ENCODE data around the gene ZNF232. TPM values are rescaled to one million over a fixed set of nuclear protein-coding genes. Genes with fewer than 3 reads are reported as not detected.
"Not testable (repeated sequence)": the region's sequence is repeated elsewhere in the genome, so short reads cannot be mapped to it uniquely, and the experiment has no call there.

The ZNF232 gene
- total RNA-seq, 1 donor: 8.3 TPM

- no peak overlapping the region for H2AFZ ChIP-seq (ENCODE audit: low read length)
- H3K9me3 ChIP-seq (ENCODE audit: low read depth, low read length): no peaks in the 10 kb centered on the region
- peak; percentile 66 for DNase-seq (ENCODE audit: insufficient read length, low spot score, missing footprints)
- no peak overlapping the region for H3K4me2 ChIP-seq (ENCODE audit: insufficient read depth, low read length)
- no peaks in the 10 kb centered on the region for H3K4me1 ChIP-seq (ENCODE audit: insufficient read depth, low read length)
- H3K27me3 ChIP-seq (ENCODE audit: insufficient read depth, low read length): no peaks in the 10 kb centered on the region
- no peak overlapping the region for H3K27ac ChIP-seq (ENCODE audit: low read depth, low read length)
- no peak overlapping the region for H3K4me3 ChIP-seq (ENCODE audit: insufficient read depth, low read length)
- no peaks in the 10 kb centered on the region for H3K36me3 ChIP-seq (ENCODE audit: insufficient read depth, low read length)
- H3K79me2 ChIP-seq (ENCODE audit: insufficient read depth, low read length): no peaks in the 10 kb centered on the region
- no peaks in the 10 kb centered on the region for H4K20me1 ChIP-seq (ENCODE audit: insufficient read depth, low read length)
- TF ChIP-seq CTCF (IDR thresholded peaks at IDR 0.05; ENCODE audit: extremely low read depth, low read depth, low read length): no peak
These were observed 27.2 kb upstream of the ZNF232 start for GRCh38 chr17:5138616-5139457.

- H3K27ac ChIP-seq (ENCODE audit: low read depth, low read length); H3K4me2 ChIP-seq (ENCODE audit: insufficient read depth, low read length); DNase-seq (ENCODE audit: insufficient read length, low spot score, missing footprints); H3K27me3 ChIP-seq (ENCODE audit: insufficient read depth, low read length); H2AFZ ChIP-seq (ENCODE audit: low read length); H3K9me3 ChIP-seq (ENCODE audit: low read depth, low read length); H3K4me3 ChIP-seq (ENCODE audit: insufficient read depth, low read length); H3K36me3 ChIP-seq (ENCODE audit: insufficient read depth, low read length); H3K4me1 ChIP-seq (ENCODE audit: insufficient read depth, low read length); H3K79me2 ChIP-seq (ENCODE audit: insufficient read depth, low read length); H4K20me1 ChIP-seq (ENCODE audit: insufficient read depth, low read length): not testable (repeated sequence)
These were observed 26.5 kb upstream of the ZNF232 start for GRCh38 chr17:5138198-5138544.

- not testable (repeated sequence) for H3K4me3 ChIP-seq (ENCODE audit: insufficient read depth, low read length); H3K27ac ChIP-seq (ENCODE audit: low read depth, low read length); H3K4me1 ChIP-seq (ENCODE audit: insufficient read depth, low read length); H4K20me1 ChIP-seq (ENCODE audit: insufficient read depth, low read length); H3K4me2 ChIP-seq (ENCODE audit: insufficient read depth, low read length); H2AFZ ChIP-seq (ENCODE audit: low read length); H3K27me3 ChIP-seq (ENCODE audit: insufficient read depth, low read length); H3K79me2 ChIP-seq (ENCODE audit: insufficient read depth, low read length); H3K36me3 ChIP-seq (ENCODE audit: insufficient read depth, low read length); H3K9me3 ChIP-seq (ENCODE audit: low read depth, low read length)
- peak; percentile 41 for DNase-seq (ENCODE audit: insufficient read length, low spot score, missing footprints)
These were observed 26.0 kb upstream of the ZNF232 start for GRCh38 chr17:5137511-5138197.

- not testable (repeated sequence) for H3K4me1 ChIP-seq (ENCODE audit: insufficient read depth, low read length); H3K4me3 ChIP-seq (ENCODE audit: insufficient read depth, low read length); H3K27me3 ChIP-seq (ENCODE audit: insufficient read depth, low read length); H3K9me3 ChIP-seq (ENCODE audit: low read depth, low read length); H3K4me2 ChIP-seq (ENCODE audit: insufficient read depth, low read length); H3K27ac ChIP-seq (ENCODE audit: low read depth, low read length); H2AFZ ChIP-seq (ENCODE audit: low read length); H3K36me3 ChIP-seq (ENCODE audit: insufficient read depth, low read length); H3K79me2 ChIP-seq (ENCODE audit: insufficient read depth, low read length); H4K20me1 ChIP-seq (ENCODE audit: insufficient read depth, low read length)
- peak; percentile 49 for DNase-seq (ENCODE audit: insufficient read length, low spot score, missing footprints)
These were observed 25.1 kb upstream of the ZNF232 start for GRCh38 chr17:5136580-5137412.

- no peak overlapping the region for H3K4me2 ChIP-seq (ENCODE audit: insufficient read depth, low read length)
- H3K4me3 ChIP-seq (ENCODE audit: insufficient read depth, low read length): no peak overlapping the region
- no peaks in the 10 kb centered on the region for H3K27me3 ChIP-seq (ENCODE audit: insufficient read depth, low read length)
- peak; percentile 17 for DNase-seq (ENCODE audit: insufficient read length, low spot score, missing footprints)
- no peak overlapping the region for H2AFZ ChIP-seq (ENCODE audit: low read length)
- H3K4me1 ChIP-seq (ENCODE audit: insufficient read depth, low read length): no peaks in the 10 kb centered on the region
- H3K9me3 ChIP-seq (ENCODE audit: low read depth, low read length): no peaks in the 10 kb centered on the region
- TF ChIP-seq CTCF (IDR thresholded peaks at IDR 0.05; ENCODE audit: extremely low read depth, low read depth, low read length): no peak
- H3K27ac ChIP-seq (ENCODE audit: low read depth, low read length): no peak overlapping the region
- no peaks in the 10 kb centered on the region for H4K20me1 ChIP-seq (ENCODE audit: insufficient read depth, low read length)
- no peaks in the 10 kb centered on the region for H3K79me2 ChIP-seq (ENCODE audit: insufficient read depth, low read length)
- no peaks in the 10 kb centered on the region for H3K36me3 ChIP-seq (ENCODE audit: insufficient read depth, low read length)
These were observed 24.3 kb upstream of the ZNF232 start for GRCh38 chr17:5135726-5136579.

GRCh38 chr17:5135131-5135712, 23.5 kb upstream of the ZNF232 start:
- H3K27ac ChIP-seq (ENCODE audit: low read depth, low read length); H3K79me2 ChIP-seq (ENCODE audit: insufficient read depth, low read length); H3K27me3 ChIP-seq (ENCODE audit: insufficient read depth, low read length); H4K20me1 ChIP-seq (ENCODE audit: insufficient read depth, low read length); H3K4me1 ChIP-seq (ENCODE audit: insufficient read depth, low read length); H3K36me3 ChIP-seq (ENCODE audit: insufficient read depth, low read length); H3K4me2 ChIP-seq (ENCODE audit: insufficient read depth, low read length); H3K4me3 ChIP-seq (ENCODE audit: insufficient read depth, low read length); H2AFZ ChIP-seq (ENCODE audit: low read length); H3K9me3 ChIP-seq (ENCODE audit: low read depth, low read length): not testable (repeated sequence)
- DNase-seq (ENCODE audit: insufficient read length, low spot score, missing footprints): peak; percentile 67

Data from osteoblast (primary cell).